Measurements from ENCODE around the gene WFDC12.
"Not testable (repeated sequence)": the region's sequence is repeated elsewhere in the genome, so short reads cannot be mapped to it uniquely, and the experiment has no call there.

Gene WFDC12, protein sequence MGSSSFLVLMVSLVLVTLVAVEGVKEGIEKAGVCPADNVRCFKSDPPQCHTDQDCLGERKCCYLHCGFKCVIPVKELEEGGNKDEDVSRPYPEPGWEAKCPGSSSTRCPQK

DNA sequence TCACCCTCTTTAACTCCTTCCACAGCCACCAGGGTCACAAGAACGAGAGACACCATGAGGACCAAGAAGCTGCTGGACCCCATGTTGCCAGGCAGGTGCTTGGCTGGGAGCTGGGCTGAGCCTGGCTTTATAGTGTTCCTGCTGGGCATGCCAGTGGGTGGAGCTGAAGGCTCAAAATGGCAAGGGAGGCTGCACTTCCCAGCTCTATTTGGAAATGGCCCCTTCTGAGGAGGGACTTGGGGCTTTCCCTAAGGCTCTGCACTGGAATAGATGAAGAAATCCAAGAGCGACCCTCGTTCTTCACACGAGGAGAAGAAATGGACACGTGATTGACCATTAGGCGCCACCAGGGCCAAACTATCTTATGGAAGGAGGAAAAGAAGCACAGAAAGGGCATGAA is at the start of gene WFDC12:
TSS of gene WFDC12 (minus strand) at position 101 of the 400 bp plus-strand sequence. CDS start at position 83, 18 bp downstream.
- DNase-seq (ENCODE audit: low read depth in 2 of 2, low spot score in 1 of 2), result no peak

DNA sequence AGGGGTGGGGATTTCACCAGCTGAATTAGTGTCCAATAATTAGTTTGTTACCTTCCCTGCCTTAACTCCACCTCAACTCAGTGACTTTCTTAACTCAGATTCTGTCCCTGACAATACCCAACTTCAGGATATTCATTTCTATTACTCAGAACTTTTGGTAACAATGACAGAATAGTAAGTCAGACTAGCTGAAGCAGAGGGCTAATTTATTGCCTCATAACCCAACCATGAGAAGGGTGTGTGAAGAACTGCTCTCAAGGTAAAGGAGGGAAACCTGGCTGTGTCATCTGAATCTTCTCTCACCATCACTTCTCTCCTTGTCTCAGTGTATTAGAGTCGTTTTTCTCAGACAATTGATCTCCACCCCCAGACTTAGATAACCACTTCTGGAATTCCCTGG is 49.3 kb upstream of the WFDC12 start:
- no peak for DNase-seq (ENCODE audit: low read depth in 2 of 2, low spot score in 1 of 2)

DNA sequence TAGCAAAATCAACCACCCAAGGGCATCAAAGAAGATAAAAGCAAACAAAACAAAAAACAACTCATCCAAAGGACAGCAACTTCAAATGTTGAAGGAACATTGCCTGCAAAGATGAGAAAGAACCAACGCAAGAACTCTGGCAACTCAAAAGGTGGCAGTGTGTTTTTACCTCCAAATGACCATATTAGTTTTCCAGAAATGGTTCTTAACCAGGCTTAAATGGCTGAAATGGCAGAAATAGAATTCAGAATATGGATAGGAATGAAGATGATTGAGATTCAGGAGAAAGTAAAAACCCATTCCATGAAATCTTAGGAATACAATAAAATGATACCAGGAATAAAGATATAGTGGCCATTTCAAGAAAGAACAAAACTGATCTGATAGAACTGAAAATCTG is 40.6 kb upstream of the WFDC12 start:
- DNase-seq (ENCODE audit: low read depth in 2 of 2, low spot score in 1 of 2), result no peak

DNA sequence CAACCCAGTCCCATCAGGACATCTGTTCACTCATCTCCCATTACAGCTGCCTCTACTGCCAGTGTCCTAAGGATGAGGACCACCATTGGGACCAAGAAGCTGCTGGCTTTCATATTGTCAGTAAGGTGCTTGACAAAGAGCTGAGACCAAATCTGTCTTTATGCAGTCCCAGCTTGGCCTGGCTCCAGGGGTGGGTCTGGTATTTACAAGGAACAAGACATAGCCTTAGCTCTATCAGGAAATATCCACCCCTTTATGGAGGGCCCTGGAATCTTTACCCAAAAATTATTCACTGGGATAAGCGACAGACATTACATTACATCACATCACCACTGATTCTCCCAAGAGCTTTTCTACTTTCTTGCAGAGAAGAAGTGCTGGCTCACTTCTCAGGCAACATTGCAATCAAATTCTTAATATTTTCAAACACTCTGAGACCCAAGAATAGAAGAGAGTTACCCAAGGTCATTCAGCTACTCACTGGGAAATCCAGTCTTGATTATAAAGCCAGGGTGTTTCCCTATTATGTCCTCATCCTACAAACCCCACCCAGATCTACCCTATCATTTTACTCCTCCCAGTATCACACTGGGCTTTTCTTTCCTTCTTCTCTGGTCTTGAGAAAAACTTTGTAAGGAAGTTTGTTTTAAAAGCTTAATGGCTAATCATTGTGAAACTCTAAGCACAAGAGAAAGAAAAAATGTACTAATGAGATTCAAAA is 39.0 kb upstream of the WFDC12 start:
- no peak for DNase-seq (ENCODE audit: low read depth in 2 of 2, low spot score in 1 of 2)

DNA sequence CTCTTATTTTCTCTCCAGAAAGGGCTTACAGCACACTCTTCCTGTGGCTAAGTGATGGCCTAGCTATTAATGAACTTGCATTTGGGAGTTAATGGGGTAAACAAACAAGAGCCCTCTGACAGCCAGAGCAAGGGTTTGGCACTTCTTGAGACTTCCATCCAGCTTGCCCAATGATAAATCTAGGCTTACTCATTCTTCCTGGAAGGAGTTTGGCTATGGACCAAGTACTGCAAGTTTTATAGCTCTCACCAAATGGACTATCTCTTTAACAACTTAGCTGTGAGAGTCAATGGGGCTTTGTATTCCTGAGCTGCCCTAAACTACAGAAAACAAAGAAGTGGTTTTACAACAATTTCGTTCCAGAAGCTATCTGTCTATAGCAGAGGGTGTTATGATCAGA is 33.7 kb upstream of the WFDC12 start:
- no peak for DNase-seq (ENCODE audit: low read depth in 2 of 2, low spot score in 1 of 2)

DNA sequence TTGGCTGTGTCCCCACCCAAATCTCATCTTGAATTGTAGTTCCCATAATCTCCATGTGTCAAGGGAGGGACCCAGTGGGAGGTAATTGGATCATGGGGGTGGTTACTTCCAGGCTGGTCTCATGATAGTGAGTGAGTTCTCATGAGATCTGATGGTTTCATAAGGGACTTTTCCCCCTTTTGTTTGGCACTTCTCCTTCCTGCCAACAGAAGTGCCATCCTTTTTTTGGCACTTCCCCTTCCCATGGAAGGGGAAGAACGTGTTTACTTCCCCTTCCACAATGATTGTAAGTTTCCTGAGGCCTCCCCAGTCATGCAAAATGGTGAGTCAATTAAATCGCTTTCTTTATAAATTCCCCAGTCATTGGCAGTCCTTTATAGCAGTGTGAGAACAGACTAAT is 32.4 kb upstream of the WFDC12 start:
- no peak for DNase-seq (ENCODE audit: low read depth in 2 of 2, low spot score in 1 of 2)

DNA sequence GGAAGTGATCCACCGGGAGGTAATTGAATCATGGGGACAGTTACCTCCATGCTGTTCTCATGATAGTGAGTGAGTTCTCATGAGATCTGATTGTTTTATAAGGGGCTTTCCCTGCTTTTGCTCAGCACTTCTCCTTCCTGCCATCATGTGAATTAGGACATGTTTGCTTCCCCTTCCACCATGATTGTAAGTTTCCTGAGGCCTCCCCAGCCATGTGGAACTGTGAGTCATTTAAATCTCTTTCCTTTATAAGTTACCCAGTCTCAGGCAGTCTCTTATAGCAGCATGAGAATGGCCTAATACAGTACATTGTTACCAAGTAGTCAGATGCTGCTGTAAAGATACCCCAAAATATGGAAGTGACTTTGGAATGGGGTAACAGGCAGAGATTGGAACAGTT is 30.5 kb upstream of the WFDC12 start:
- not testable (repeated sequence) for DNase-seq (ENCODE audit: low read depth in 2 of 2, low spot score in 1 of 2)

DNA sequence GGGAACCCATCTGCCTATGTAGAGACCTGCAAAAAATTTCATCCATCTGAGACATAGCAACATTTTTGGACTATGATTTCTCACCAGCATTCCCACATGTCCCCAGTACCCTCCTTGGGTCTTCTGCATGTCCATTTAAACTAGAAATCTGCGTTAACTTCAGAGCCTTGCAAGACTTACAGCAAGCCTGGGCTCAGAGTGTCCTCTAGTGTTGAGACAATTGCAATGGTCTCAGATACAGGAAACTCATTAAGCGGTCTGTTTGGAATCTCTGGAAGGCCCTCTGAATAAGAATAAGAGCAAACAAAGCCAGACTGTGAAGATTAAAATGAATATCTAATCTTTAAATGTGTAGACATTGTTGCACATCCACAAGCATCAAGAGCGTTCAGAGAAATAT is 29.9 kb upstream of the WFDC12 start:
- DNase-seq (ENCODE audit: low read depth in 2 of 2, low spot score in 1 of 2), result no peak

DNA sequence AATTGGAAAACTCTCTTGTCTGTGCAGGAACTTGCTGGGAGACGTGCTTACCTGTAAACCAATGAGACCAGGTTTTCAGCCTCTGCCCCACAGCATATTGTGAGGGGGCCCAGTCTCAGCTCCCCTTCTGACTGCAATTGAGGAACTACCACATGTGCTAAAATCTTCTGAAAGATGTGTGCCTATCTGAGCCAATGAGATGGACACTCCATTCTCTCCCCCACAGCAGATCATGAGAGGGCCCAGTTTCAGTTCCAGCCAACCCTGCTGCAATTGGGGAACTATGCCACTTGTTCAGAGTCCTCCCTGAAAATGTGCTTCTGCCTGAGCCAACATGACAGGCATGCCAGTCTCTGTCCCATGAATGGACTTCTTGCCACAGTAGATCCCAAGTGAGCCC is 29.5 kb upstream of the WFDC12 start:
- DNase-seq (ENCODE audit: low read depth in 2 of 2, low spot score in 1 of 2), result no peak

DNA sequence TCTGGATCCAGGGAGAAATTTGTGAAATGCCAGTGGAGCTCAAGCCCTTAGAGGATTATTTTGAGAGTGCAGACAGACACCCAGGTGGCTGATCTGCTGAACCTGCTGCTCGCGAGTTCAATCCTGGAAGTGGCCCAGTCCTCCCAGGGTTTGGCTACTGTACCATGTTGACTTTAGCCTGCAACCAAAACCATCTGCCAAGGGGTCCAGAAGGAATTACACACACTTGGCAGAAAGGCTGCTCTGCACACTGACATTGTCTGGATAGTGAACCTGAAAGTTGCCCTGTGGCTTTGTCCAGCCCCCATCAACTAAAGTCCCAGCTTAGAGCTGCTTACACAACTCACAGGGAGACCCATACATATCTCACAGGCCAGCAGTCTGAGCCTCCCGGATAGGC is 28.9 kb upstream of the WFDC12 start:
- DNase-seq (ENCODE audit: low read depth in 2 of 2, low spot score in 1 of 2), result no peak

DNA sequence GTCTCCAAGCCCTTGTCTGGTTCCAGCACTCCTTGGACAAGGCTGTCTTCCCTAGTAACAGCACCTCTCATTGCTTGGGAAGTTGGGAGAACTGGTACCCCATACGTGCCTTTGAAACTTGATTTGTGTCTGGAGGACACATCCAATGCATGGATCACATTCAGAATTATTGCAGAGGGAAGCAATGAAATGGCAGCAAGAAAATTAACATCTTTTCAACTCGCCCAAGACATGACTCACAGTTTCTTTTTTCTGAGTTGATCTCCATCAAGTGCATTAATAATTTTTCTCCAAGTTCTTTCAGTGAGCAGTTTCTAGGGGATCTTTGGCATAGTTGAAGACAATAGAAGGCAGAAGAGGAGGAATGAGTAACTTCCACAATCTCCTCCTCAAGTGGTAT is 28.1 kb upstream of the WFDC12 start:
- DNase-seq (ENCODE audit: low read depth in 2 of 2, low spot score in 1 of 2), result no peak

DNA sequence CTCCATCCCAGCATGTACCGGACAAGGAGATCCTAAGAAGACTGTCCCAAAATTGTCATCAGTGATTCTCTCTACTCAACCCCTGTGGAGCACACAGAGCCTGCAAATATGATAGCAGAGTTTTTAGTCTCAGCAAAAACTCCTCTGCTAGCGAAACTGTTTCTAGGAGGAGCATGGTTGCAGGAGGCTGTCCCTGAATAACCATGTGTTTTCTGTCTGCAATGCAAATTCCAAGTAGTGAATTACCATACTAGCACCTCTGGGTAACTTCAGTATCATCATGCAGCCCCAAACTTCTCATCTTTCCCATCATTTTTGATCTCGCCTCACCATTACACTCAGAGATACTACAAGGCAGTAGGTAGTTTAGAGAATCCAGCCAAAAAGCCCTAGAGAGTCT is 24.8 kb upstream of the WFDC12 start:
- no peak for DNase-seq (ENCODE audit: low read depth in 2 of 2, low spot score in 1 of 2)

DNA sequence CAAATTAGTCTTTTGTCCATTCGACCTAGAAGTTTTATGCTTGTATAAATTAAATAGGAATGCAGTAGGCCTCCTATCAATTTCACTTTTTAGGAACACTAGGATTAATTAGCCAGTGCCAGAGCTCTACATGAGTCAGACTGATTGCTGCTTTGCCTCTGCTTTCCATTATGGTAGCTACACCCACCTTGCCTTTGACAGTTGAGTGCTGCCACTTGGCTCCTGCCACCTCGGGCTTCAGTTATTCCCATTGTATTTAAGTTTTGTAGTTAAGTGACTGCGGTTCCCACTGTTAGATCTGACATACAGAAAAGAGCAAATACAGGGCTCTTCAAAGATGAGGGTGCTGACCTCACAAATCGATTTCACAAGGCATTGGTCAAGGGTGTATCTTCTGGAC is 16.6 kb upstream of the WFDC12 start:
- DNase-seq (ENCODE audit: low read depth in 2 of 2, low spot score in 1 of 2), result no peak

DNA sequence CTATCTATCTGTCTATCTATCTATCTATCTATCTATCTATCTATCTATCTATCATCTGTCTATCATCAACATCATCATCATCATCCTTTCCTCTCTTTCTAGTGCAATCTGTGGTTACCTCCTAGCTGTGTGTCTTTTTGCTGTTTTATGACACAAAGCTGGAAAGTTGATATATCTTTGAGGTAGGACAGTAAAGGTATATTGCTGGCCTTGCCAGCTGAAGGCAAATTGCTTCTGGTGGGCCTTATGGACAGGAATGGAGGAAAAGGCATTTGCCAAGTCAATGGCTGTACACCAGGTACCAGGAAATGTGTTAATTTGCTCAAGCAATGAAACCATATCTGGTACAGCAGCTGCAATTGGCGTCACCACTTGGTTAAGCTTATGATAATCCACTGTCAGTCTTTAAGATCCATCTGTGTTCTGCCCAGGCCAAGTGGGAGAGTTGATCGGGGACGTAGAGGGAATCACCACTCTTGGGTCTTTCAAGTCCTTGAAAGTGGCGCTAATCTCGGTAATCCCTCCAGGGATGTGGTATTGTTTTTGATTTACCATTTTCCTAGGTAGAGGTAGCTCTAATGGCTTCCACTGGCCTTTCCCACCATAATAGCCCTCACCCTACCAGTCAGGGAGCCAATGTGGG is 15.6 kb upstream of the WFDC12 start:
- DNase-seq (ENCODE audit: low read depth in 2 of 2, low spot score in 1 of 2), result not testable (repeated sequence)

DNA sequence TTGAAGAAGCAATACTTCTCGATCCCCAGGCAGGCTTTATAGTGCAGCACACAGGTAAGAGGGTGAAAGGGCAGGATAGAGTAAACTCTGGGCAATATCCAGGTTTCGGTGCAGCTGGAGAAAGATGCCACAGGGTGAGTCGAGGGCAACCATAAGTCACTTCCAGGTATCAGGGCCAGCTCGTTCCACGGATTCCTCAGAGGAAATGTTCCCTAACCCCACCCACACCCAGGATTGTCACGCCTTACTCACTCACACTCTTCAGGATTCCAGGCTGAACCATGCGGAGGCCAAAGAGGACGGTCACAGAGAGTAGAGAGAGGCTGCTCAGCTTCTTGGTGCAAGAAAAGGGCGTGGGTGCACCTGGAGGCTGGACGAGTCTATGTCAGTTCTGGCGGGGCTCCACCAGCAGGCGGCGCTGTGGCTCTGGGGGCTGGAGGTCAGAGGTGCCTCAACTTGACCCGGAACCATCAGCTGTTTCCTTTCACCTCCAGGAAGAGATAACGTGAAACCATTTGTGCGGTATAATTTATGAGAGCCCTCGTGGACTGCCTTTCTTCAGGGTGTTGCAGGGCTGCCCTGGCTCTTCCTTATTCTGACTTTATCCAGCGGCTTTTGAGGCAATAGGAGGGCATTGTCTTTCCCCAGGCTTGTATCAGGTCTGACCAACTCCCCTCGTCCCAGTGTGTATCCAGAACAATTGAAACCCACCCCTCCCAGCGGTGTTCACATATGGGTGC is 14.5 kb upstream of the WFDC12 start:
- no peak for DNase-seq (ENCODE audit: low read depth in 2 of 2, low spot score in 1 of 2)

DNA sequence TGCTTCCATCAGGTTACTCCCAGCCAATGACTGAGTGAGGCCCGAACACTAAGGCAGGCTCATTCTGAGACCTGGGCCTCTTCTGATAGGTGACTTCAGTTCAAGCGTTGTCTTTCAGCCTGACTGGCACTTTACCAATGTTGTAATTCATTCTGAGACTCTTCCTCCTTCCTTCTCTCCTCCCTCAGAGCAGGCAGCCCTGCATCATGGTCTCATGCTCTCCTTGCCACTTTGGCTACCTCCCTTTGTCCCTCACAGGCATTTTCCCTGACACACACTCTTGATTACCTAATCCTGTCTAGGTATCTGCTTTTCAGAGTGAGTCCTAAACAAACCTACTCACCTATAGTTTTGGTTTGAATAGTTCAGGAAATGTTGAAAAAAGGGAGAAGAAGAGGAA is 12.6 kb upstream of the WFDC12 start:
- DNase-seq (ENCODE audit: low read depth in 2 of 2, low spot score in 1 of 2), result no peak

DNA sequence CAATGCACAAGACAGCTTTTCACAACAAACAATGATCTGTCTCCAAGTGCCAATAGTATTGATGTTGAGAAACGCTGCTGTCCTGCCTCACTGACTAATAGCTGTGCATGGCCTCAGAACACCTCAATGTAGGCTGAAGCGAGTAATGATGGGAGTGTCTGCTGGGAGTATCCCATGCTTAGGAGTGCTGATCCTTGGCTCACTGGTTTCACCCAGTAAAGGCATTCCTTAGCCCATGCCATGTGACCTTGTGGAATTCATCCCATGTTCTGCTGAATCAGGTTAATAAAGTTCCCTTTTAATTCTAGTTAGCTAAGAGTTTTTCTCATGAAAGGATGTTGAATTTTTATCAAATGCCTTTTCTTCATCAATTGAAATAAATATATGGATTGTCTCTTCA is 3.8 kb upstream of the WFDC12 start:
- no peak for DNase-seq (ENCODE audit: low read depth in 2 of 2, low spot score in 1 of 2)

DNA sequence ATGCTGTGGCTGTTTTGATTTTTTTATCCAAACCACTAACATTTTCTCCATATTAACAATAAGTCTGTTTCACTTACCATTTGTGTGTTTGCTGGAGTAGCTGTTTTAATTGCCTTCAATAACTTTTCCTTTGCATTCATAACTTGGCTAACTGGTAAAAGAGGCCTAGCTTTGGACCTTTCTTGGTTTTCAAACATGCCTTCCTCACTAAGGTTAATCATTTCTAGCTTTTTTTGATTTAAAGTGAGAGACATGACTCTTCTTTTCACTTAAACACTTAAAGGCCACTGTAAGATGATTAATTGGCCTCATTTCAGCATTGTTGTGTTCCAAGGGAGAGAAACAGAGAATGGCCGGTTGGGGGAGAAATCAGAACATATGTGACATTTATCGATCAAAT is 2.9 kb downstream of the WFDC12 start:
- no peak for DNase-seq (ENCODE audit: low read depth in 2 of 2, low spot score in 1 of 2)

DNA sequence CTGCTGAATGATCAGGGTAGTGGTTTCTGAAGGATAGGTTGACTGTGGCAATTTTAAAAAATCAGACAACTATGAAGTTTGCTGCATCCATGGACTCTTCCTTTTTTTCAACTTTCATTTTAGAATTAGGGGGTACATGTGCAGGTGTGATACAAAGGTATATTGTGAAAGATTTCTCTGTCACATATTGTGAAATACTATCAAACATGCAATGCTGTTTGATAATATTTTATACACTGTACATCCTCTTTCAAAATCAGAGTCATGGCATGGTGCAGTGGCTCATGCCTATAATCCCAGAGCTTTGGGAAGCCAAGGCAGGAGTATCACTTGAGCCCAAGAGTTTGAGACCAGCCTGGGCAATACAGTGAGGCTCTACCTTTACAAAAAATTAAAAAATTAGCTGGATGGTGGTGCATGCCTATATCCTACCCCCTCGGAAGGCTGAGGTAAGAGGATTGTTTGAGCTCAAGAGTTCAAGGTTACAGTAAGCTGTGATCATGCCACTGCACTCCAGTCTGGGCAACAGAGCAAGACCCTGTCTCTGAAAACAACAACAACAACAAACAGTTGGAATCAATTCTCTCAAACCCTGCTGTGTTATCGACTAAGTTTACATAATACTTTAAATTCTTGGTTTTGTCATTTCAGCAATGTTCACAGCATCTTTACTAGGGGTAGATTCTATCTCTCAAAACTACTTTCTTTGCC is 4.6 kb downstream of the WFDC12 start:
- no peak for DNase-seq (ENCODE audit: low read depth in 2 of 2, low spot score in 1 of 2)

DNA sequence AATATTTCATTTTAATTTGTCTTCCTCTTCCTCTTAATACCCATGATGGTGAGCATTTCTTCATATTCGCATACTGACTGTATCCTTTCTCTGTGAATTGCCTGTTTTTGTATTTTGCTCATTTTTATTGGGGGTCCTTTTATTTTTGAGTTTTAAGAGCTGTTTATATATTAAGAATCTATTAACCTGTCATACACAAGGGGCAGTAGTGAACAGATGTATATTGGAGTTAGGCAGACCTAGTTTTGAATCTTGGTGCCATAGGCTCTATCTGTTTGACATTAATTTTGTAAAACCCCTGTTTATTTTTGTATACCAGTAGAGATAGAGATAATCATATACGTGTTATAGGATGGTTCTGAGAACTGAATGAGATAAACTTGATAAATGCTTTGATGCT is 6.2 kb downstream of the WFDC12 start:
- DNase-seq (ENCODE audit: low read depth in 2 of 2, low spot score in 1 of 2), result no peak

DNA sequence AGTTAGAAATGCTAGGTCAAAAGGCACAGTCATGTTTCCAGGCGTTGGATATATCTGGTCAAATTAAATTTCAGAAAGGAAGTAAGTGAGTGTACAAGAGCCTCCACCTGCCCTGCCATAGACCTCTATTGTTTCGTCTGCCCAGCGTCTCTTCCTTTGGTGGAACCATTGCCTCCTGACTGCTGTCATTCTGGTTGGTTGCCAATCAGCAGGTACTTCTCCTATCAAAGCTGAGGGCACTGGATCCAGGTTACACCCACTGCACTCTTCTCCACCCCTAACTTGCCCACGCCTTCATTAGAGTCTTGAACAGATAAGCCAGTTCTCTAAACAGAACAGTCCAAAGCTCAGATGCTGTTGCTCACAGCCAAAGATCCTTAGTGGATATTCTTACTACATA is 6.7 kb downstream of the WFDC12 start:
- DNase-seq (ENCODE audit: low read depth in 2 of 2, low spot score in 1 of 2), result no peak

DNA sequence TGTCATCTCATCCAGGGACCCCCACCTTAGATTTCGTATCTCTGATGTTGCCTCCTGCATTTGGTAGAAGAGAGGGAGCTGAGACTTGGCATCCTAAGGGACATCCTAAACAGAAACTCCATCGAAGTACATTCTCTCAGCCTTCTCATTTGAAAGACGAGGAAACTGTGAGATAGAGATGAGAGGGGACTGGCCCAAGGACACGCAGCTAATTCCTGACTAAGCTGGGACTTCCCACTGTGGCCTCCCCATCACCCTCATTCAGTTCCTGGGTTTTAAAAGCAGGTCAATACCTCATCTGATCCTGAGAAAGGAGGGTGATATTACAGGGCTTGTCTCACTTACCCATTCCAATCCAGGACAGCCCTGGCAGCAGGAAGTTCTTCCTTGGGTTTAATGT is 8.4 kb downstream of the WFDC12 start:
- no peak for DNase-seq (ENCODE audit: low read depth in 2 of 2, low spot score in 1 of 2)

Measured in stimulated activated CD8-positive, alpha-beta memory T cell treated with anti-CD3 and anti-CD28 coated beads, Interleukin-4, amount 100 ng/mL, for 4 hours (primary cell).